ENCODE measurements around the gene MKRN1.

MKRN1 gene

DNA sequence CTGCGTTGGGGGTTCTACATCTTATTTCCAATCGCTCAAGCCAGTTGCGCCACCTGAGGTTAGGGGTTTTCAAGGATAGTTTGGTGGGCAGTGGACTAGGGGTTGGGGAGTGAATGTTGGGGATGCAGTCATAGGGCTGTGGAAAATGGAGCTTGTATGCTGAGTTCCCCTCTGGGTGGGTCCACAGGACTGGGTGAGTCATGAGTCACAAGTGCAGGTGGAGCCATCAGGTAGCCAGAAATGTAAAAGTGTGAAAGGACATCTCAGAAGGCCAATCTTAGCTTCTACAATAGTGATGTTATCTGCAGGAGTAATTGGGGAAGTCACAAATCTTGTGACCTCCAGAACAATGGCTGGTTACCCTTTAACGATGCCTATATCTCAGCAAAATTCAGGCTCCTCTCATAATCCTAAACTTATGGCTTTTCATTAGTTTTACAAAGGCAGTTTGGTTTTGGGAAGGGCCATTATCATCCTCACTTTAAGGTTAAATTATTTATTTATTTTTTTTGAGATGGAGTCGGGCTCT, 18.0 kb upstream of the MKRN1 start:
- H3K4me3 ChIP-seq (ENCODE audit: low read depth, low read length) = no peak overlapping the region
- DNase-seq (ENCODE audit: low read depth) = no peak
- TF ChIP-seq, protein P1, sequence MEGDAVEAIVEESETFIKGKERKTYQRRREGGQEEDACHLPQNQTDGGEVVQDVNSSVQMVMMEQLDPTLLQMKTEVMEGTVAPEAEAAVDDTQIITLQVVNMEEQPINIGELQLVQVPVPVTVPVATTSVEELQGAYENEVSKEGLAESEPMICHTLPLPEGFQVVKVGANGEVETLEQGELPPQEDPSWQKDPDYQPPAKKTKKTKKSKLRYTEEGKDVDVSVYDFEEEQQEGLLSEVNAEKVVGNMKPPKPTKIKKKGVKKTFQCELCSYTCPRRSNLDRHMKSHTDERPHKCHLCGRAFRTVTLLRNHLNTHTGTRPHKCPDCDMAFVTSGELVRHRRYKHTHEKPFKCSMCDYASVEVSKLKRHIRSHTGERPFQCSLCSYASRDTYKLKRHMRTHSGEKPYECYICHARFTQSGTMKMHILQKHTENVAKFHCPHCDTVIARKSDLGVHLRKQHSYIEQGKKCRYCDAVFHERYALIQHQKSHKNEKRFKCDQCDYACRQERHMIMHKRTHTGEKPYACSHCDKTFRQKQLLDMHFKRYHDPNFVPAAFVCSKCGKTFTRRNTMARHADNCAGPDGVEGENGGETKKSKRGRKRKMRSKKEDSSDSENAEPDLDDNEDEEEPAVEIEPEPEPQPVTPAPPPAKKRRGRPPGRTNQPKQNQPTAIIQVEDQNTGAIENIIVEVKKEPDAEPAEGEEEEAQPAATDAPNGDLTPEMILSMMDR (IDR thresholded peaks at IDR 0.05; ENCODE audit: low read depth, low read length, missing control alignments) = no peak

GRCh38 chr7:140495514-140496097, 16.3 kb upstream of the MKRN1 start:
- no peak for DNase-seq (ENCODE audit: low read depth)
- no peak overlapping the region for H3K4me3 ChIP-seq (ENCODE audit: low read depth, low read length)
- TF ChIP-seq, protein P1 (IDR thresholded peaks at IDR 0.05; ENCODE audit: low read depth, low read length, missing control alignments) = no peak

DNA sequence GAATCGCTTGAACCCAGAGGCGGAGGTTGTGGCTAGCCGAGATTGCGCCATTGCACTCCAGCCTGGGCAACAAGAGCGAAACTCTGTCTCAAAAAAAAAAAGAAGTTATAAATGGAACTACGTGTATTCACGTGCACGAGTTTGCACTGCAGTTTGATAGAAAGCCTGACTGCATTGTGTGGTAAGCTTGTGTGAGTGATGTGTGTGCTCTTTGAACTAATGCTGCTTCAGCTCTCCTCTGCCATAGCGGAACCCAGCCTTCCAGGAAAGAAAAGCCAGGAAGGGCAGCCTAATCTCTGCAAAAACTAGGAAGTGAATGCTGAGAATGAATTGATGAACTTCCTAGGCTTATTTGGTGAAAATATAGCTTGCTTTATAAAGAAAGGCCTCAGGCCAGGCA, 15.6 kb upstream of the MKRN1 start:
- TF ChIP-seq, protein P1 (IDR thresholded peaks at IDR 0.05; ENCODE audit: low read depth, low read length, missing control alignments) = no peak
- DNase-seq (ENCODE audit: low read depth) = no peak

GRCh38 chr7:140489026-140489359, 9.7 kb upstream of the MKRN1 start:
- no peak for DNase-seq (ENCODE audit: low read depth)
- H3K4me3 ChIP-seq (ENCODE audit: low read depth, low read length) = no peak overlapping the region
- TF ChIP-seq, protein P1 (IDR thresholded peaks at IDR 0.05; ENCODE audit: low read depth, low read length, missing control alignments) = no peak

More for the DNA sequence above, 15.6 kb upstream of the MKRN1 start:
- H3K4me3 ChIP-seq (ENCODE audit: low read depth, low read length) = no peak overlapping the region

DNA sequence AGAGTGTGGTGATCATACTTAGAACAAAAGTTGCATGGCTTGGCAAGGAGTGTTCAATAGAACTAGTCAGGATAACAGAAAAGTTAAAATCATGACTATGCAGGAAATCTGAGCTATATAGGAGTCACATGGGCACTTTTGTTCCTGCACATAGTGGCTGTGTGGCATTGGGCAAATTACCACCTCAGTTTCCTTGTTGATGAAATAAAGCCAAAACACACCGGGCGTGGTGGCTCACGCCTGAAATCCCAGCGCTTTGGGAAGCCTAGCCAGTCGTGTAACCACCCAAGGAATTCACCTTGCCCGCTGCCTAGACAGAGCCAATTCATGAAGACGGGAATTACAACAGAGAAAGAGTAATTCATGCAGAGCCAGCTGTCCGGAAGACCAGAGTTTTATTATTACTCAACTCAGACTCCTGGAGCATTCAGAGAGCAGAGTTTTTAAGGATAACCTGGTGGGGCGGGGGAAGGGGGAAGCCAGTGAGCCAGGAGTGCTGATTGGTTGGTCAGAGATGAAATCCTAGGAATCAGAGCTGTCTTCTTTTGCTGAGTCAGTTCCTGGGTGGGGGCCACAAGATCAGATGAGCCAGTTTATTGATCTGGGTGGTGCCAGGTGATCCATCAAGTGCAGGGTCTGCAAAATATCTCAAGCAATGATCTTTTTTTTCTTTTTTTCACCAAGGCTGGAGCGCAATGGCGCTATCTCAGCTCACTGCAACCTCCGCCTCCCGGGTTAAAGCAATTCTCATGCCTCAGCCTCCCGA, 6.4 kb upstream of the MKRN1 start:
- H3K4me3 ChIP-seq (ENCODE audit: low read depth, low read length) = no peak overlapping the region

GRCh38 chr7:140484951-140485499, 5.7 kb upstream of the MKRN1 start:
- H3K4me3 ChIP-seq (ENCODE audit: low read depth, low read length) = no peak overlapping the region
- TF ChIP-seq, protein P1 (IDR thresholded peaks at IDR 0.05; ENCODE audit: low read depth, low read length, missing control alignments) = no peak
- no peak for DNase-seq (ENCODE audit: low read depth)

More for the DNA sequence above, 6.4 kb upstream of the MKRN1 start:
- DNase-seq (ENCODE audit: low read depth) = no peak
- TF ChIP-seq, protein P1 (IDR thresholded peaks at IDR 0.05; ENCODE audit: low read depth, low read length, missing control alignments) = no peak

Data from GM12864 (cell line).